Mammary epithelial cell (primary cell): ENCODE results near the gene NT5C3B.

ENCODE experiments used
- CTCF ChIP-seq, 2 donors: IDR thresholded peaks in 1 of 2; conservative IDR thresholded peaks in 1 of 2; 2 replicates each; pipeline ENCODE4 v1.5.1; 2011 to 2012; ENCODE audit warnings: inconsistent platforms in 2 of 2, low read length in 2 of 2, mild to moderate bottlenecking in 2 of 2, control low read depth in 1 of 2, low read depth in 1 of 2; ENCODE audit not compliant: insufficient read depth in 1 of 2; ENCODE audit errors: extremely low read depth in 1 of 2
- EZH2 ChIP-seq: IDR thresholded peaks from 2 replicates; pipeline ENCODE4 v1.6.1; 2012; ENCODE audit warnings: low read length, inconsistent platforms, borderline replicate concordance

GRCh38 chr17:41844971-41845370, 8.9 kb upstream of the NT5C3B start:
- TF ChIP-seq CTCF (conservative IDR thresholded peaks at IDR 0.05 in 1 of 2, IDR thresholded peaks at IDR 0.05 in 1 of 2; ENCODE audit: extremely low read depth in 1 of 2, insufficient read depth in 1 of 2, low read depth in 1 of 2, low read length in 2 of 2) (no peak), EZH2 (no peak)
